ENCODE data around the gene NCAPD2. TPM values are rescaled to one million over a fixed set of nuclear protein-coding genes. Genes with fewer than 3 reads are reported as not detected.
"Not testable (repeated sequence)": the region's sequence is repeated elsewhere in the genome, so short reads cannot be mapped to it uniquely, and the experiment has no call there.

The NCAPD2 gene
- total RNA-seq, 4 donors from 2014 or later: 13.9 to 26.1 (median 24.7) TPM

DNA sequence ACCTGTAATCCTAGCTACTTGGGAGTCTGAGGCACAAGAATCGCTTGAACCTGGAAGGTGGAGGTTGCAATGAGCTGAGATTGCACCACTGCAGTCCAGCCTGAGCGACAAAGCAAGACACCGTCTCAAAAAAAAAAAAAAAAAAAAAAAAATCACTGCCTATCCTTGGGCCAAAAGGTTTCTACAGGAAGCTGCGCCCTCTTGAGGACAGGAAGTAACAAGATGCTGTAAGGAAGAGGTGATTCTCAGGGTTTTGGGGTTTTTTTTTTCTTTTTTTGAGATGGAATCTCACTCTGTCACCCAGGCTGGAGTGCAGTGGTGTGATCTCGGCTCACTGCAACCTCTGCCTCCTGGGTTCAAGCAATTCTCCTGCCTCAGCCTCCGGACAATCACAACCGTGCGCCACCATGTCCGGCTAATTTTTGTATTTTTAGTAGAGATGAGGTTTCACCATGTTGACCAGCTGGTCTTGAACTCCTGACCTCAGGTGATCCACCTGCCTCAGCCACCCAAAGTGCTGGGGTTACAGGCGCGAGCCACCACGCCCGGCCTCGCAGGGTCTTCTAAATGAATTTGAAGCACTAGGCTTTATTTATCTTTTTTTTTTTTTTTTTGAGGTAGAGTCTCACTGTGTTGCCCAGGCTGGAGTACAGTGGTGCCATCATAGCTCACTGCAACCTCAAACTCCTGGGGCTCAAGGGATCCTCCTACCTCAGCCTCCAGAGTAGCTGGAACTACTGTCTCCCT, 64.3 kb downstream of the NCAPD2 start:
- intact Hi-C loops (cut with DNase I); H3K27me3 ChIP-seq; DNase-seq (ENCODE audit: extremely low spot score); H3K4me3 ChIP-seq; H3K9me3 ChIP-seq: not testable (repeated sequence)
- peaks cover 23 to 43% (median 37%) of the 10 kb centered on the region in 4 donors for H3K4me1 ChIP-seq
- 72% methylated on average over 14 of the region's 14 CpGs for whole genome bisulfite sequencing
- peaks cover 35 to 60% (median 54%) of the 10 kb centered on the region in 4 donors for H3K36me3 ChIP-seq
- peak overlapping the region; percentile 36 to 96 (median 76) for H3K27ac ChIP-seq (replicated peaks in 1 of 4)
- TF ChIP-seq, protein P1, sequence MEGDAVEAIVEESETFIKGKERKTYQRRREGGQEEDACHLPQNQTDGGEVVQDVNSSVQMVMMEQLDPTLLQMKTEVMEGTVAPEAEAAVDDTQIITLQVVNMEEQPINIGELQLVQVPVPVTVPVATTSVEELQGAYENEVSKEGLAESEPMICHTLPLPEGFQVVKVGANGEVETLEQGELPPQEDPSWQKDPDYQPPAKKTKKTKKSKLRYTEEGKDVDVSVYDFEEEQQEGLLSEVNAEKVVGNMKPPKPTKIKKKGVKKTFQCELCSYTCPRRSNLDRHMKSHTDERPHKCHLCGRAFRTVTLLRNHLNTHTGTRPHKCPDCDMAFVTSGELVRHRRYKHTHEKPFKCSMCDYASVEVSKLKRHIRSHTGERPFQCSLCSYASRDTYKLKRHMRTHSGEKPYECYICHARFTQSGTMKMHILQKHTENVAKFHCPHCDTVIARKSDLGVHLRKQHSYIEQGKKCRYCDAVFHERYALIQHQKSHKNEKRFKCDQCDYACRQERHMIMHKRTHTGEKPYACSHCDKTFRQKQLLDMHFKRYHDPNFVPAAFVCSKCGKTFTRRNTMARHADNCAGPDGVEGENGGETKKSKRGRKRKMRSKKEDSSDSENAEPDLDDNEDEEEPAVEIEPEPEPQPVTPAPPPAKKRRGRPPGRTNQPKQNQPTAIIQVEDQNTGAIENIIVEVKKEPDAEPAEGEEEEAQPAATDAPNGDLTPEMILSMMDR (IDR thresholded peaks at IDR 0.05): peak; percentile 40 to 52 (median 42)

DNA sequence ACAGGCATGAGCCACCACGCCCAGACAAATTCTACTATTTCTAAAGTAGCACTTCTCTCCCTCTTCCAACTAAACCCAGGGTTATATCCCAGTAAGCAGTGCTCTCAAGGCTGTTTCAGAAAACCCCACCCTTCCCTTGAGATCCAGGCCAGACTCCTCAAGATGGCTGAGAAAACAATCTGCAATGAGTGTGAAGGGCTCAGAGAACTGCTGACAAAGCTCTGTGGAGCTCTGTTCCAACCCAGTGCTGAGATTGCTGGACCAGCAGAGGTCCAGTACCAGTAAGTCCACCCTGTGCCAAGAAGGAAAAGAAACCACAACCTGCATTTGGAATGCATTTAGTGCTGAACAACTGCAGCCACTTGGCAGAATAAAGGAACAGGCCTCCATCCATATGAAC, 65.6 kb downstream of the NCAPD2 start:
- H3K9me3 ChIP-seq: no peaks in the 10 kb centered on the region
- TF ChIP-seq, protein P1 (IDR thresholded peaks at IDR 0.05): no peak
- TF ChIP-seq POLR2A (IDR thresholded peaks at IDR 0.05; ENCODE audit: low read depth) (no peak), EP300 (IDR thresholded peaks at IDR 0.05) (no peak), POLR2AphosphoS5 (IDR thresholded peaks at IDR 0.05) (no peak)
- H3K27ac ChIP-seq (replicated peaks in 1 of 4): no peak overlapping the region
- 100% methylated on average over 1 of the region's 1 CpG for WGBS
- intact Hi-C loops (cut with DNase I): no loop called here
- peaks cover 11 to 34% (median 24%) of the 10 kb centered on the region in 4 donors for H3K4me1 ChIP-seq
- H3K4me3 ChIP-seq: no peak overlapping the region
- peaks cover 35 to 69% (median 61%) of the 10 kb centered on the region in 4 donors for H3K36me3 ChIP-seq
- no peak for DNase-seq (ENCODE audit: extremely low spot score)
- H3K27me3 ChIP-seq: no peaks in the 10 kb centered on the region

DNA sequence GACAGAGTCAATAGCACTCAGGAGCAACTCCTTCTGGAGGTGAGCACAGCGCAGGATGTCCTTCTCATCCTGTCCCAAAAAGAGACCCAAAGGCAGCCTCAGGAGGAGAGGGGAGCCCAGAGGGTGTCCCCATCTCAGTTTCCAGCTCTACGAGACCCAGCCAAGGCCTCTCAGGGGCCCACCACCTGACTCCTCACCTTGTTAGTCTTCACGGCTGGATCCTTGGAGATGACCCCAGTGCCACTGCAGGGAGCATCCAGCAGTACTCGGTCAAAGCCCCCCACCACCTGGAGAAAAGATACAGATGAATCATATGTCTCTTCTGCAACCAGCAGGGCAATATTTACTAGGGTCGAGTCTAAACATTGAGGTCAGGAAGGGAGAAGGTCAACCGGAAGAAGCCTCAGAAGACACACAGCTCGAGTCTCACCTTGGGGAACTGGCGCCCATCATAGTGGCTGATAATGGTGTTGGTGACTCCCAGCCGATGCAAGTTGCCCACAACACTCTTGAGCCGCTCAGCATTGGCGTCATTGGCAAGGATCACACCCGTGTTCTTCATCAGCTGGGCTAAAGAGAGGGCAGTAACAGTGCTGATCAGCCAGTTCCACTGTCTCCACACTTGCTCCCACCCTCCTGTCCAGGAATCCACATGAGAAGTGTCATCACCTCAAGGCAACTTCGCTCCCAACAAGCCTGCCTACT, 66.8 kb downstream of the NCAPD2 start:
- WGBS: 95% methylated on average over 7 of the region's 13 CpGs
- H3K27me3 ChIP-seq: no peaks in the 10 kb centered on the region
- peaks cover 35 to 79% (median 67%) of the 10 kb centered on the region in 4 donors for H3K36me3 ChIP-seq
- no peak overlapping the region for H3K27ac ChIP-seq (replicated peaks in 1 of 4)
- intact Hi-C loops (cut with DNase I): no loop called here
- no peaks in the 10 kb centered on the region for H3K9me3 ChIP-seq
- H3K4me1 ChIP-seq: peaks cover 5 to 25% (median 15%) of the 10 kb centered on the region in 4 donors
- no peak for DNase-seq (ENCODE audit: extremely low spot score)
- H3K4me3 ChIP-seq: no peak overlapping the region
- TF ChIP-seq POLR2AphosphoS5 (IDR thresholded peaks at IDR 0.05) (no peak), EP300 (IDR thresholded peaks at IDR 0.05) (no peak), POLR2A (IDR thresholded peaks at IDR 0.05; ENCODE audit: low read depth) (no peak)
- TF ChIP-seq, protein P1 (IDR thresholded peaks at IDR 0.05): no peak

DNA sequence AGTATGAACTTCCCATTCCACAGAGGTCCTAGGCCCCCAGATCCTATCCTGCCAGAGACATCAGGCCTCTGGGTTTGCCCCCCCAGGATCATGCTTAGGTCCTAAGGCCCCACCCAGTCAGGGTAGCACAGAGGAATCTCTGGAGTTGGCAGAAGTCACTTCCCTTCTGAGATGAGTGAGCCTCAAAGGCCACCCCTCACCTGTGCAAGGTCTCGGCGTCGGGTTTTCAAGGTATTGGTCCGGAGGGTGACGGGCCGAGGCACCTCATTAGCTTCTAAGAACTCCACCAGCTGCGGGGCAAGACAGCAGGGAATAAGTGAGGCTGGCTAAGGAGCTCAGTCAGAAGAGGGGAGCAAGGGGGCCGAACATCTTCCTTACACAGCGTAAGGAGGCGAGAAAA, 69.0 kb downstream of the NCAPD2 start:
- intact Hi-C loops (cut with DNase I): no loop called here
- H3K36me3 ChIP-seq: peaks cover 40 to 80% (median 70%) of the 10 kb centered on the region in 4 donors

More for the DNA sequence above, 69.0 kb downstream of the NCAPD2 start:
- Histone ChIP-seq H3K27ac (replicated peaks in 1 of 4) (no peak overlapping the region), H3K4me3 (no peak overlapping the region), H3K4me1 (peaks cover 11 to 21% (median 14%) of the 10 kb centered on the region in 4 donors), H3K27me3 (no peaks in the 10 kb centered on the region), H3K9me3 (no peaks in the 10 kb centered on the region)
- TF ChIP-seq POLR2A (IDR thresholded peaks at IDR 0.05; ENCODE audit: low read depth) (no peak), EP300 (IDR thresholded peaks at IDR 0.05) (no peak), POLR2AphosphoS5 (IDR thresholded peaks at IDR 0.05) (no peak)
- TF ChIP-seq, protein P1 (IDR thresholded peaks at IDR 0.05): no peak
- no peak for DNase-seq (ENCODE audit: extremely low spot score)
- 92% methylated on average over 10 of the region's 10 CpGs for WGBS
